Hepatocyte (in vitro differentiated cells): Measurements from ENCODE around the gene PLCB4.

Experiments
- EZH2 ChIP-seq: fragments of 200-600 bp; sonication (generic); IDR thresholded peaks from 2 replicates; pipeline ENCODE4 v1.6.1; 2016; ENCODE audit warnings: antibody characterized with exemption, mild to moderate bottlenecking, borderline replicate concordance
- EZH2phosphoT487 ChIP-seq: fragments of 200-600 bp; sonication (generic); IDR thresholded peaks from one replicate; pipeline ENCODE4 v1.6.1; 2018; ENCODE audit warnings: antibody characterized with exemption, mild to moderate bottlenecking, low read depth, moderate library complexity; ENCODE audit not compliant: unreplicated experiment, severe bottlenecking
- TF ChIP-seq, protein P1 (sequence below): fragments of 200-600 bp; sonication (generic); IDR thresholded peaks from 2 replicates; pipeline ENCODE4 v1.5.1; 2016; ENCODE audit warnings: antibody characterized with exemption, mild to moderate bottlenecking; ENCODE audit not compliant: poor library complexity

DNA sequence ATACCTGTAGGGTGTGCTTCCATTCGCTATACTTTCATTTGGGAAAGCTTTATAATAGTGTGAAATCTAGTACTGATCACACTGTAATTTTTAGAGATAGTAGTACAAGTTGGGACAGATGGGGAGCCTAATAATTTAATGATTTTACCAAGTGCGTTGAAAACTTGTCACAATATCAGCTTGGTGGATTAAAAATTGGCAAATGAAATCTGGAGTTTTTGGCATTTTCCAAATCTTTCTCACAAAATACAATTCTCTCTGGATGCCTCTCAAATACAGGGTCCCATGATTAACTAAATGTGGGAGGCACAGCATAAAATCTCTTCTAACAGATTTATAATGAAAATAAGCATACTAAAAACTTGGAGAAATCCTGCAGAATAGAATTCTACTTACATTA lies 96.4 kb downstream of the PLCB4 start:
- TF ChIP-seq, protein P1, sequence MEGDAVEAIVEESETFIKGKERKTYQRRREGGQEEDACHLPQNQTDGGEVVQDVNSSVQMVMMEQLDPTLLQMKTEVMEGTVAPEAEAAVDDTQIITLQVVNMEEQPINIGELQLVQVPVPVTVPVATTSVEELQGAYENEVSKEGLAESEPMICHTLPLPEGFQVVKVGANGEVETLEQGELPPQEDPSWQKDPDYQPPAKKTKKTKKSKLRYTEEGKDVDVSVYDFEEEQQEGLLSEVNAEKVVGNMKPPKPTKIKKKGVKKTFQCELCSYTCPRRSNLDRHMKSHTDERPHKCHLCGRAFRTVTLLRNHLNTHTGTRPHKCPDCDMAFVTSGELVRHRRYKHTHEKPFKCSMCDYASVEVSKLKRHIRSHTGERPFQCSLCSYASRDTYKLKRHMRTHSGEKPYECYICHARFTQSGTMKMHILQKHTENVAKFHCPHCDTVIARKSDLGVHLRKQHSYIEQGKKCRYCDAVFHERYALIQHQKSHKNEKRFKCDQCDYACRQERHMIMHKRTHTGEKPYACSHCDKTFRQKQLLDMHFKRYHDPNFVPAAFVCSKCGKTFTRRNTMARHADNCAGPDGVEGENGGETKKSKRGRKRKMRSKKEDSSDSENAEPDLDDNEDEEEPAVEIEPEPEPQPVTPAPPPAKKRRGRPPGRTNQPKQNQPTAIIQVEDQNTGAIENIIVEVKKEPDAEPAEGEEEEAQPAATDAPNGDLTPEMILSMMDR: no peak
- no peak for TF ChIP-seq EZH2phosphoT487
- TF ChIP-seq EZH2: no peak
